KMS-11 (cell line): ENCODE measurements around the gene DLG1.

ENCODE experiments used
- H2AFZ ChIP-seq: fragments of 200-600 bp; sonication (generic); 2 replicates; pipeline ENCODE4 v1.6.1; 2016; ENCODE audit warnings: antibody characterized with exemption, mixed run types, low read depth
- H3K27ac ChIP-seq: fragments of 200-600 bp; sonication (generic); 2 replicates; pipeline ENCODE4 v1.6.1; 2016; ENCODE audit warnings: mild to moderate bottlenecking, mixed run types
- H3K27me3 ChIP-seq: fragments of 200-600 bp; sonication (generic); 2 replicates; pipeline ENCODE4 v1.6.1; 2017; ENCODE audit warnings: mild to moderate bottlenecking, low read depth, mixed run types, moderate library complexity; ENCODE audit not compliant: insufficient read depth
- H3K36me3 ChIP-seq: fragments of 200-600 bp; sonication (generic); 2 replicates; pipeline ENCODE4 v1.6.1; 2017; ENCODE audit warnings: mild to moderate bottlenecking, mixed run types; ENCODE audit not compliant: insufficient read depth
- H3K4me1 ChIP-seq: fragments of 200-600 bp; sonication (generic); 2 replicates; pipeline ENCODE4 v1.6.1; 2016; ENCODE audit warnings: mild to moderate bottlenecking, low read depth, mixed run types; ENCODE audit not compliant: poor library complexity, severe bottlenecking
- H3K4me2 ChIP-seq: fragments of 200-600 bp; sonication (generic); 2 replicates; pipeline ENCODE4 v1.7.0; 2016; ENCODE audit warnings: mild to moderate bottlenecking, mixed run types
- H3K4me3 ChIP-seq: fragments of 200-600 bp; sonication (generic); IDR thresholded peaks from 2 replicates; pipeline ENCODE4 v1.6.1; 2017; ENCODE audit warnings: low read depth, low read length, mixed read lengths; ENCODE audit not compliant: insufficient read depth
- H3K79me2 ChIP-seq: fragments of 200-600 bp; sonication (generic); 2 replicates; pipeline ENCODE4 v1.6.1; 2016; ENCODE audit warnings: low read depth, mixed run types; ENCODE audit not compliant: insufficient read depth
- H3K9ac ChIP-seq: fragments of 200-600 bp; sonication (generic); 2 replicates; pipeline ENCODE4 v1.6.1; 2016; ENCODE audit warnings: mild to moderate bottlenecking, mixed run types
- H4K20me1 ChIP-seq: fragments of 200-600 bp; sonication (generic); 2 replicates; pipeline ENCODE4 v1.6.1; 2016; ENCODE audit warnings: mild to moderate bottlenecking, mixed run types; ENCODE audit not compliant: insufficient read depth
- TF ChIP-seq, protein P1 (sequence below): fragments of 200-600 bp; sonication (generic); conservative IDR thresholded peaks from 2 replicates; pipeline ENCODE4 v1.6.1; 2017; ENCODE audit warnings: low read depth, mild to moderate bottlenecking, antibody characterized with exemption, low read length, moderate library complexity, mixed read lengths

DLG1 gene

DNA sequence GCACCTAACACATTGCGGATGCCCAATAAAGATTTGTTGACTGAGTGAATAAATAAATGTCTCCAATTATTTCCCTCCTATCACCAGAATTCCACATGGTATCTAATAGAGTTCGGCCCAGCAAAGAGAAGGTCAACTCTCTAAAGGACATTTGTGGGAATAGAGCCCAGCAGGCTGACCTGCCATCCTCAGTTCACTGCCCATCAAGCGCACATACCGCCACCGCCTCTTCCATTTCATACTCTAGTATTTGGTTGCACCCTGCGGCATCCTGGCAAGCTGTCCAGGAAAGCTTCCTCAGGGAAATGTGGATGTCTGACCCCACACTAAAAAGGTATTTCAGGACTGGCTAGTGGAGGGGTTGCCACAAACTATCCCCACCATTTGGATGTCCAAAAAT is 29.8 kb upstream of the DLG1 start:
- Histone ChIP-seq H2AFZ (no peak overlapping the region), H3K4me3 (no peak overlapping the region), H3K79me2 (no peaks in the 10 kb centered on the region), H3K27ac (no peak overlapping the region), H3K36me3 (no peaks in the 10 kb centered on the region), H4K20me1 (no peaks in the 10 kb centered on the region), H3K27me3 (no peaks in the 10 kb centered on the region), H3K9ac (no peak overlapping the region), H3K4me2 (no peak overlapping the region), H3K4me1 (no peaks in the 10 kb centered on the region)
- TF ChIP-seq, protein P1, sequence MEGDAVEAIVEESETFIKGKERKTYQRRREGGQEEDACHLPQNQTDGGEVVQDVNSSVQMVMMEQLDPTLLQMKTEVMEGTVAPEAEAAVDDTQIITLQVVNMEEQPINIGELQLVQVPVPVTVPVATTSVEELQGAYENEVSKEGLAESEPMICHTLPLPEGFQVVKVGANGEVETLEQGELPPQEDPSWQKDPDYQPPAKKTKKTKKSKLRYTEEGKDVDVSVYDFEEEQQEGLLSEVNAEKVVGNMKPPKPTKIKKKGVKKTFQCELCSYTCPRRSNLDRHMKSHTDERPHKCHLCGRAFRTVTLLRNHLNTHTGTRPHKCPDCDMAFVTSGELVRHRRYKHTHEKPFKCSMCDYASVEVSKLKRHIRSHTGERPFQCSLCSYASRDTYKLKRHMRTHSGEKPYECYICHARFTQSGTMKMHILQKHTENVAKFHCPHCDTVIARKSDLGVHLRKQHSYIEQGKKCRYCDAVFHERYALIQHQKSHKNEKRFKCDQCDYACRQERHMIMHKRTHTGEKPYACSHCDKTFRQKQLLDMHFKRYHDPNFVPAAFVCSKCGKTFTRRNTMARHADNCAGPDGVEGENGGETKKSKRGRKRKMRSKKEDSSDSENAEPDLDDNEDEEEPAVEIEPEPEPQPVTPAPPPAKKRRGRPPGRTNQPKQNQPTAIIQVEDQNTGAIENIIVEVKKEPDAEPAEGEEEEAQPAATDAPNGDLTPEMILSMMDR, result no peak

DNA sequence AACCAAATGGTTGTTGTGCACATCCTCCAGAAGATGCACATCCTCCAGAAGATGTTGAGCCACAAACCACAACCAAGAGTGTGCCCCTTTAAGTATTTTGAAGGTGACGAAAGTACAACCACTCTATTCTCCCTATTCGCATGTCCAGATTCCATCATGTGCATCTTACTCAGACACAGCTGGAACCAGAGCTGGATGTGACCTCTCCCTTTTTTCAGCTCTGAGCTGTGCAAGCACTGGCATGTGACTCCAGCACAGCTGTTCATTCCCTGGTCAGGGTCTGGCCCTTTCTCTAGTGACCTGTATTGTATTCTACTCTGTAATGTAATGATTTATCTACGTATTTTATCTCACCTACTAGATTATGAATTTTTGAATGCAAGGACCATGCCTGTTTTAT is 29.3 kb upstream of the DLG1 start:
- Histone ChIP-seq H3K79me2 (no peaks in the 10 kb centered on the region), H3K27me3 (no peaks in the 10 kb centered on the region), H3K9ac (no peak overlapping the region), H2AFZ (no peak overlapping the region), H3K4me2 (no peak overlapping the region), H4K20me1 (no peaks in the 10 kb centered on the region), H3K4me1 (no peaks in the 10 kb centered on the region), H3K36me3 (no peaks in the 10 kb centered on the region), H3K27ac (no peak overlapping the region), H3K4me3 (no peak overlapping the region)
- TF ChIP-seq, protein P1, result no peak

DNA sequence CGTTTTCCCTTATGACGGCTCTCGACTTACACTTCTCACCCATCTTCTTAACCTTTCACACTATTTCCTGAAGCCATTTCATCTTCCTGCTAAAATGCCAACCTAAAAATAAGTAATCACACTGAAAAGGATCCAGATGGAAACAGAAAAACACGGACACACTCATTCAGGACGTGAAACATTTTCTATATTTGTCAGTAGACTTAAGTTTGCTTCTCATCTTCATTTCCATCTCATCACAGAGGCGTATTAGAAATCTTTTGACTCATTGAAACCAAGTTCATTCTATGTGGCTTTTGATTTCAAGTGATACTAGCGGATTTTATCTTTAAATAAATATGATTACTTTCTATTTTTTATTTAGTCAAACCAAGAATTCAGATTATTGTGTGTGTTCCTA is 27.4 kb upstream of the DLG1 start:
- Histone ChIP-seq H4K20me1 (no peaks in the 10 kb centered on the region), H3K9ac (no peak overlapping the region)

DNA sequence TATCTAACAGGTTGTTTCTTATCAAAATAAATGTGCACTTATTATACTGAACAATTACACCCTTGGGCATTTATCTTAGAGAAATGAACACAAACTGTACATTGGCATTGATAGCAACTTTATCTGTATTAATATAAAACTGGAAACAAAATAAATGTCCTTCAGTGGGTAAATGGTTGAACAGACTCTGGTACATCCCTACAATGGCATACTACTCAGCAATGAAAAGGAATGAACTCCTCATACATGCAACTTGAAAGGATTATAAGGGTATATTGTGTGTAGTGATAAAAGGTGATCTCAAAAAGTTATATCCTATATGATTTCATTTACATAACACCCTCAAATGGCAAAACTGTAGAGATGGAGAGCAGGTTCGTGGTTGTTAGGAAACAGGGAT is 23.7 kb upstream of the DLG1 start:
- Histone ChIP-seq H3K9ac (no peak overlapping the region), H3K4me3 (no peak overlapping the region), H3K27me3 (no peaks in the 10 kb centered on the region), H3K36me3 (no peaks in the 10 kb centered on the region), H3K4me2 (no peak overlapping the region), H3K27ac (no peak overlapping the region), H4K20me1 (no peaks in the 10 kb centered on the region), H3K4me1 (no peaks in the 10 kb centered on the region), H2AFZ (no peak overlapping the region), H3K79me2 (no peaks in the 10 kb centered on the region)
- TF ChIP-seq, protein P1, result no peak

More for the DNA sequence above, 27.4 kb upstream of the DLG1 start:
- TF ChIP-seq, protein P1, result no peak
- H3K79me2 ChIP-seq, result no peaks in the 10 kb centered on the region
- H3K27me3 ChIP-seq, result no peaks in the 10 kb centered on the region
- H3K4me1 ChIP-seq, result no peaks in the 10 kb centered on the region
- H3K4me2 ChIP-seq, result no peak overlapping the region
- no peak overlapping the region for H3K4me3 ChIP-seq
- H3K36me3 ChIP-seq, result no peaks in the 10 kb centered on the region
- no peak overlapping the region for H3K27ac ChIP-seq
- H2AFZ ChIP-seq, result no peak overlapping the region
